Neural progenitor cell (in vitro differentiated cells): ENCODE data around the gene CFDP1. TPM values are rescaled to one million over a fixed set of nuclear protein-coding genes. Genes with fewer than 3 reads are reported as not detected.

Experiments
- DNase-seq: peaks from one replicate; pipeline ENCODE4 v3.0.0-alpha.2; 2016; ENCODE audit warnings: low spot score
- H2AFZ ChIP-seq: fragments of 200-600 bp; sonication (generic); replicated peaks from 2 replicates; pipeline ENCODE4 v1.6.1; 2016; ENCODE audit warnings: antibody characterized with exemption
- H3F3A ChIP-seq: fragments of 200-600 bp; sonication (generic); 2 replicates; pipeline ENCODE4 v1.6.1; 2016; ENCODE audit warnings: antibody characterized with exemption, low read depth
- H3K27ac ChIP-seq: fragments of 200-600 bp; sonication (generic); 2 replicates; pipeline ENCODE4 v1.5.1; 2016; ENCODE audit warnings: mild to moderate bottlenecking
- H3K27me3 ChIP-seq: fragments of 200-600 bp; sonication (generic); 2 replicates; pipeline ENCODE4 v1.6.1; 2016; ENCODE audit warnings: mild to moderate bottlenecking, moderate library complexity
- H3K36me3 ChIP-seq: fragments of 200-600 bp; sonication (generic); 2 replicates; pipeline ENCODE4 v1.5.1; 2016
- H3K4me1 ChIP-seq: fragments of 200-600 bp; sonication (generic); 2 replicates; pipeline ENCODE4 v1.6.1; 2016; ENCODE audit warnings: mixed run types
- H3K4me2 ChIP-seq: fragments of 200-600 bp; sonication (generic); 2 replicates; pipeline ENCODE4 v1.6.1; 2016
- H3K4me3 ChIP-seq: fragments of 200-600 bp; sonication (generic); 2 replicates; pipeline ENCODE4 v1.5.1; 2016
- H3K79me2 ChIP-seq: fragments of 200-600 bp; sonication (generic); 2 replicates; pipeline ENCODE4 v1.6.1; 2016; ENCODE audit warnings: low read depth
- H3K9ac ChIP-seq: fragments of 200-600 bp; sonication (generic); 2 replicates; pipeline ENCODE4 v1.6.1; 2016
- H3K9me3 ChIP-seq: fragments of 200-600 bp; sonication (generic); 2 replicates; pipeline ENCODE4 v1.5.1; 2016; ENCODE audit warnings: low read depth
- H4K20me1 ChIP-seq: fragments of 200-600 bp; sonication (generic); 2 replicates; pipeline ENCODE4 v1.6.1; 2016; ENCODE audit warnings: low read depth
- H3K27ac Mint-ChIP-seq: 3 replicates; pipeline ENCODE4 v1.8.0; 2021; ENCODE audit warnings: mixed read lengths
- H3K27me3 Mint-ChIP-seq: 2 replicates; pipeline ENCODE4 v1.8.0; 2022; ENCODE audit warnings: low read depth, mild to moderate bottlenecking, inconsistent platforms, moderate library complexity, mixed read lengths; ENCODE audit not compliant: insufficient read depth
- H3K36me3 Mint-ChIP-seq: 3 replicates; pipeline ENCODE4 v1.8.0; 2021; ENCODE audit warnings: mixed read lengths
- H3K4me1 Mint-ChIP-seq: 3 replicates; pipeline ENCODE4 v1.8.0; 2021; ENCODE audit warnings: mixed read lengths
- H3K4me3 Mint-ChIP-seq: 3 replicates; pipeline ENCODE4 v1.8.0; 2021; ENCODE audit warnings: mild to moderate bottlenecking, moderate library complexity, mixed read lengths
- H3K9me3 Mint-ChIP-seq: 3 replicates; pipeline ENCODE4 v1.8.0; 2020; ENCODE audit warnings: mixed read lengths
- EZH2 ChIP-seq: fragments of 200-600 bp; sonication (generic); IDR thresholded peaks from 2 replicates; pipeline ENCODE4 v1.6.1; 2017; ENCODE audit warnings: antibody characterized with exemption, mild to moderate bottlenecking, moderate library complexity
- EZH2phosphoT487 ChIP-seq: fragments of 200-600 bp; sonication (generic); IDR thresholded peaks from 2 replicates; pipeline ENCODE4 v1.6.1; 2017; ENCODE audit warnings: antibody characterized with exemption
- total RNA-seq: library from RNA; depleted of rRNA; stranded (reverse); fragments of >200 nt; gene quantifications from 2 replicates; pipeline ENCODE4 v1.2.3, GENCODE V29; 2015; ENCODE audit warnings: low replicate concordance
- TF ChIP-seq, protein P1 (sequence below): fragments of 200-600 bp; sonication (generic); IDR thresholded peaks from 2 replicates; pipeline ENCODE4 v1.5.1; 2017; ENCODE audit warnings: antibody characterized with exemption, mild to moderate bottlenecking

The CFDP1 gene
- total RNA-seq, 1 donor from 2014 or later = 159 TPM

GRCh38 chr16:75390926-75391653 lies 42.2 kb downstream of the CFDP1 start:
- Mint-ChIP-seq H3K36me3 (peaks cover 21% of the 10 kb centered on the region), H3K27me3 (peaks cover 2% of the 10 kb centered on the region), H3K4me3 (no peak overlapping the region), H3K9me3 (no peaks in the 10 kb centered on the region), H3K4me1 (peaks cover 2% of the 10 kb centered on the region), H3K27ac (no peak overlapping the region)
- Histone ChIP-seq H3K27ac (no peak overlapping the region), H3K9ac (no peak overlapping the region), H4K20me1 (peaks cover 4% of the 10 kb centered on the region), H3K9me3 (no peaks in the 10 kb centered on the region), H3K79me2 (no peaks in the 10 kb centered on the region), H3K27me3 (no peaks in the 10 kb centered on the region), H3K36me3 (peaks cover 4% of the 10 kb centered on the region), H3K4me3 (no peak overlapping the region), H3K4me2 (no peak overlapping the region), H3K4me1 (no peaks in the 10 kb centered on the region), H3F3A (peaks cover 15% of the 10 kb centered on the region), H2AFZ (no peak overlapping the region)
- TF ChIP-seq, protein P1, sequence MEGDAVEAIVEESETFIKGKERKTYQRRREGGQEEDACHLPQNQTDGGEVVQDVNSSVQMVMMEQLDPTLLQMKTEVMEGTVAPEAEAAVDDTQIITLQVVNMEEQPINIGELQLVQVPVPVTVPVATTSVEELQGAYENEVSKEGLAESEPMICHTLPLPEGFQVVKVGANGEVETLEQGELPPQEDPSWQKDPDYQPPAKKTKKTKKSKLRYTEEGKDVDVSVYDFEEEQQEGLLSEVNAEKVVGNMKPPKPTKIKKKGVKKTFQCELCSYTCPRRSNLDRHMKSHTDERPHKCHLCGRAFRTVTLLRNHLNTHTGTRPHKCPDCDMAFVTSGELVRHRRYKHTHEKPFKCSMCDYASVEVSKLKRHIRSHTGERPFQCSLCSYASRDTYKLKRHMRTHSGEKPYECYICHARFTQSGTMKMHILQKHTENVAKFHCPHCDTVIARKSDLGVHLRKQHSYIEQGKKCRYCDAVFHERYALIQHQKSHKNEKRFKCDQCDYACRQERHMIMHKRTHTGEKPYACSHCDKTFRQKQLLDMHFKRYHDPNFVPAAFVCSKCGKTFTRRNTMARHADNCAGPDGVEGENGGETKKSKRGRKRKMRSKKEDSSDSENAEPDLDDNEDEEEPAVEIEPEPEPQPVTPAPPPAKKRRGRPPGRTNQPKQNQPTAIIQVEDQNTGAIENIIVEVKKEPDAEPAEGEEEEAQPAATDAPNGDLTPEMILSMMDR = no peak
- TF ChIP-seq EZH2 = no peak
- no peak for TF ChIP-seq EZH2phosphoT487
- no peak for DNase-seq

GRCh38 chr16:75389096-75389690 lies 44.1 kb downstream of the CFDP1 start:
- H3K4me1 ChIP-seq = no peaks in the 10 kb centered on the region
- no peaks in the 10 kb centered on the region for H3K9me3 ChIP-seq
- no peaks in the 10 kb centered on the region for H3K4me1 Mint-ChIP-seq
- H3K27me3 Mint-ChIP-seq = no peaks in the 10 kb centered on the region
- H3K27me3 ChIP-seq = no peaks in the 10 kb centered on the region
- H3K4me2 ChIP-seq = no peak overlapping the region
- peaks cover 17% of the 10 kb centered on the region for H3F3A ChIP-seq
- no peak overlapping the region for H3K4me3 Mint-ChIP-seq
- no peak overlapping the region for H3K4me3 ChIP-seq
- no peaks in the 10 kb centered on the region for H3K9me3 Mint-ChIP-seq
- no peaks in the 10 kb centered on the region for H3K79me2 ChIP-seq
- no peak overlapping the region for H3K27ac ChIP-seq
- no peak overlapping the region for H3K27ac Mint-ChIP-seq
- H3K36me3 ChIP-seq = peaks cover 4% of the 10 kb centered on the region
- H4K20me1 ChIP-seq = peaks cover 7% of the 10 kb centered on the region
- no peak overlapping the region for H3K9ac ChIP-seq
- H2AFZ ChIP-seq = no peak overlapping the region
- no peak for TF ChIP-seq EZH2
- no peak for TF ChIP-seq EZH2phosphoT487
- TF ChIP-seq, protein P1 = no peak
- H3K36me3 Mint-ChIP-seq = peaks cover 14% of the 10 kb centered on the region
- DNase-seq = no peak

- Histone ChIP-seq H3K4me3 (no peak overlapping the region), H4K20me1 (peaks cover 7% of the 10 kb centered on the region), H2AFZ (no peak overlapping the region), H3K4me1 (no peaks in the 10 kb centered on the region), H3K79me2 (no peaks in the 10 kb centered on the region), H3K9ac (no peak overlapping the region), H3K27ac (no peak overlapping the region), H3K9me3 (no peaks in the 10 kb centered on the region), H3K4me2 (no peak overlapping the region), H3K36me3 (peaks cover 4% of the 10 kb centered on the region), H3F3A (peaks cover 17% of the 10 kb centered on the region), H3K27me3 (no peaks in the 10 kb centered on the region)
- Mint-ChIP-seq H3K27me3 (no peaks in the 10 kb centered on the region), H3K4me1 (peaks cover 2% of the 10 kb centered on the region), H3K27ac (no peak overlapping the region), H3K36me3 (peaks cover 10% of the 10 kb centered on the region), H3K4me3 (no peak overlapping the region), H3K9me3 (no peaks in the 10 kb centered on the region)
- TF ChIP-seq EZH2 (no peak), EZH2phosphoT487 (no peak)
- TF ChIP-seq, protein P1 = no peak
- no peak for DNase-seq
These were observed 45.4 kb downstream of the CFDP1 start for GRCh38 chr16:75387951-75388350.
